HK-2 (cell line): ENCODE data around the gene RYR2.
"Not testable (repeated sequence)": the region's sequence is repeated elsewhere in the genome, so short reads cannot be mapped to it uniquely, and the experiment has no call there.

Experiments
- DNase-seq: peaks from one replicate; pipeline ENCODE4 v3.0.0-alpha.2; 2018; ENCODE audit not compliant: unreplicated experiment

Gene RYR2

GRCh38 chr1:237145379-237146135 is 103.6 kb downstream of the RYR2 start:
- no peak for DNase-seq

GRCh38 chr1:237146241-237146640 is 104.3 kb downstream of the RYR2 start:
- DNase-seq = no peak

GRCh38 chr1:237149857-237150256 is 107.9 kb downstream of the RYR2 start:
- DNase-seq = no peak

GRCh38 chr1:237151979-237152378 is 110.0 kb downstream of the RYR2 start:
- DNase-seq = not testable (repeated sequence)

GRCh38 chr1:237152506-237153335 is 110.7 kb downstream of the RYR2 start:
- DNase-seq = no peak

- DNase-seq = no peak
These were observed 112.2 kb downstream of the RYR2 start for GRCh38 chr1:237154157-237154556.

GRCh38 chr1:237164406-237165352 is 122.7 kb downstream of the RYR2 start:
- DNase-seq = no peak

GRCh38 chr1:237166086-237166485 is 124.1 kb downstream of the RYR2 start:
- no peak for DNase-seq

GRCh38 chr1:237166593-237167101 is 124.7 kb downstream of the RYR2 start:
- DNase-seq = no peak

GRCh38 chr1:237170149-237170548 is 128.2 kb downstream of the RYR2 start:
- DNase-seq = no peak

GRCh38 chr1:237171454-237172117 is 129.6 kb downstream of the RYR2 start:
- DNase-seq = no peak

GRCh38 chr1:237172118-237172485 is 130.1 kb downstream of the RYR2 start:
- no peak for DNase-seq

- DNase-seq = no peak
These were observed 137.5 kb downstream of the RYR2 start for GRCh38 chr1:237179503-237179902.

GRCh38 chr1:237180256-237180655 is 138.3 kb downstream of the RYR2 start:
- DNase-seq = no peak

- no peak for DNase-seq
These were observed 139.8 kb downstream of the RYR2 start for GRCh38 chr1:237181743-237182317.

GRCh38 chr1:237183963-237184540 is 142.1 kb downstream of the RYR2 start:
- no peak for DNase-seq

GRCh38 chr1:237186675-237187074 is 144.7 kb downstream of the RYR2 start:
- no peak for DNase-seq

- DNase-seq = no peak
These were observed 145.9 kb downstream of the RYR2 start for GRCh38 chr1:237187842-237188241.

- no peak for DNase-seq
These were observed 149.4 kb downstream of the RYR2 start for GRCh38 chr1:237191403-237191802.
